ENCODE results near the gene TXNRD1. TPM values are rescaled to one million over a fixed set of nuclear protein-coding genes. Genes with fewer than 3 reads are reported as not detected.

The TXNRD1 gene
- total and polyA plus RNA-seq, 4 donors = 23.6 to 70.8 (median 55.7) TPM

DNA sequence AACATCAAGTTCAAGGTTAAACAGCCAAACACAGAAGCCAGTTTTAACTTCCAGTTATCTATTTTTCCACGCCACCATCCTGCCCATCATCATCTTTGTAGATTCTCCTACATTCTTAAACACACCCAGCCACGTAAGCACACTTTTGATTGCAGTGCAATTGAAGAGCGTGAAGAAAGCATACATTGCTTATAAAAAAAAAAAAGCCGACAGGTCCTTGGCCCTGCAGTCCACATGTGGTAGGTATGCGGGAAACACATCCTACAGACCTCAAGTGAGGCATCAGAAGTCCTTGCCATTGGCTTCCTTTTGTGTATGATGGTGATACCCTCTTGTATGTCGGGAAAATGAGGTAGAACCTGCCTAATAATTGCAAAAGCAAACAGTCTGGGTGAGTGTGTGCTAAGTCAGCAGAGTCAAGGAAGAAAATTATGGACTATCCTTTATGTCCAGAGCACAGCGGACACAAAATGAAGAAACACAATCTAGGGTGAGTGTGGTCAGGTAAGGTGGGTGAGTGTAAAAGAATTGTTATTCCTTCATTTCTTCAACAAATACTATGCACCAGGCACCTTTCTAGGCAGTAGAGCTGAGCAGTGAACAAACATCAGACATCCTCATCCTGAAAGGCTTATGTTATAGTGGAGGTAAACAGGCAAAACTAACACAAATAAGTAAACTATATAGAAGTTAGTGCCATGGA lies 139.4 kb downstream of the TXNRD1 start:
- Histone ChIP-seq H3K4me1 (ENCODE audit: control insufficient read depth in 4 of 4, insufficient read depth in 4 of 4, low read length in 3 of 4) (no peaks in the 10 kb centered on the region), H3K4me3 (ENCODE audit: low read depth in 1 of 3, low read length in 3 of 3) (no peak overlapping the region), H3K9me3 (ENCODE audit: control insufficient read depth in 4 of 4, low read length in 3 of 4) (no peaks in the 10 kb centered on the region), H3K9ac (ENCODE audit: low read depth in 1 of 2, low read length in 2 of 2) (no peak overlapping the region), H3K36me3 (ENCODE audit: control insufficient read depth in 4 of 4, insufficient read depth in 3 of 4, low read depth in 1 of 4, low read length in 3 of 4) (peaks cover 0 to 16% (median 12%) of the 10 kb centered on the region in 4 donors), H3K27me3 (ENCODE audit: control insufficient read depth in 4 of 4, insufficient read depth in 4 of 4, low read length in 3 of 4) (no peaks in the 10 kb centered on the region), H3K27ac (ENCODE audit: low read depth in 1 of 2, low read length in 2 of 2) (no peak overlapping the region)
- TF ChIP-seq TAF1 (conservative IDR thresholded peaks at IDR 0.05) (no peak), FOXA1 (IDR thresholded peaks at IDR 0.05) (no peak), RXRA (IDR thresholded peaks at IDR 0.05) (no peak), HNF4G (IDR thresholded peaks at IDR 0.05) (no peak)
- TF ChIP-seq, protein P1, sequence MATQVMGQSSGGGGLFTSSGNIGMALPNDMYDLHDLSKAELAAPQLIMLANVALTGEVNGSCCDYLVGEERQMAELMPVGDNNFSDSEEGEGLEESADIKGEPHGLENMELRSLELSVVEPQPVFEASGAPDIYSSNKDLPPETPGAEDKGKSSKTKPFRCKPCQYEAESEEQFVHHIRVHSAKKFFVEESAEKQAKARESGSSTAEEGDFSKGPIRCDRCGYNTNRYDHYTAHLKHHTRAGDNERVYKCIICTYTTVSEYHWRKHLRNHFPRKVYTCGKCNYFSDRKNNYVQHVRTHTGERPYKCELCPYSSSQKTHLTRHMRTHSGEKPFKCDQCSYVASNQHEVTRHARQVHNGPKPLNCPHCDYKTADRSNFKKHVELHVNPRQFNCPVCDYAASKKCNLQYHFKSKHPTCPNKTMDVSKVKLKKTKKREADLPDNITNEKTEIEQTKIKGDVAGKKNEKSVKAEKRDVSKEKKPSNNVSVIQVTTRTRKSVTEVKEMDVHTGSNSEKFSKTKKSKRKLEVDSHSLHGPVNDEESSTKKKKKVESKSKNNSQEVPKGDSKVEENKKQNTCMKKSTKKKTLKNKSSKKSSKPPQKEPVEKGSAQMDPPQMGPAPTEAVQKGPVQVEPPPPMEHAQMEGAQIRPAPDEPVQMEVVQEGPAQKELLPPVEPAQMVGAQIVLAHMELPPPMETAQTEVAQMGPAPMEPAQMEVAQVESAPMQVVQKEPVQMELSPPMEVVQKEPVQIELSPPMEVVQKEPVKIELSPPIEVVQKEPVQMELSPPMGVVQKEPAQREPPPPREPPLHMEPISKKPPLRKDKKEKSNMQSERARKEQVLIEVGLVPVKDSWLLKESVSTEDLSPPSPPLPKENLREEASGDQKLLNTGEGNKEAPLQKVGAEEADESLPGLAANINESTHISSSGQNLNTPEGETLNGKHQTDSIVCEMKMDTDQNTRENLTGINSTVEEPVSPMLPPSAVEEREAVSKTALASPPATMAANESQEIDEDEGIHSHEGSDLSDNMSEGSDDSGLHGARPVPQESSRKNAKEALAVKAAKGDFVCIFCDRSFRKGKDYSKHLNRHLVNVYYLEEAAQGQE (IDR thresholded peaks at IDR 0.05) = no peak
- 93% methylated on average over 7 of the region's 7 CpGs for WGBS
- DNase-seq (ENCODE audit: low spot score) = no peak

GRCh38 chr12:104355630-104356029 lies 140.1 kb downstream of the TXNRD1 start:
- TF ChIP-seq RAD21 (IDR thresholded peaks at IDR 0.05) (no peak), SP1 (IDR thresholded peaks at IDR 0.05) (no peak), JUND (IDR thresholded peaks at IDR 0.05) (no peak), GABPA (IDR thresholded peaks at IDR 0.05 in 1 of 2, conservative IDR thresholded peaks at IDR 0.05 in 1 of 2) (no peak), FOXA1 (IDR thresholded peaks at IDR 0.05) (no peak), HNF4A (conservative IDR thresholded peaks at IDR 0.05) (no peak), EGR1 (IDR thresholded peaks at IDR 0.05; ENCODE audit: low read depth in 2 of 2) (no peak), HNF4G (IDR thresholded peaks at IDR 0.05) (no peak), FOXA2 (IDR thresholded peaks at IDR 0.05) (no peak), ZBTB33 (IDR thresholded peaks at IDR 0.05) (no peak)
- TF ChIP-seq, protein P2, sequence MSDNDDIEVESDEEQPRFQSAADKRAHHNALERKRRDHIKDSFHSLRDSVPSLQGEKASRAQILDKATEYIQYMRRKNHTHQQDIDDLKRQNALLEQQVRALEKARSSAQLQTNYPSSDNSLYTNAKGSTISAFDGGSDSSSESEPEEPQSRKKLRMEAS (IDR thresholded peaks at IDR 0.05) = no peak
- TF ChIP-seq, protein P1 (IDR thresholded peaks at IDR 0.05) = no peak
- TF ChIP-seq, protein P3, sequence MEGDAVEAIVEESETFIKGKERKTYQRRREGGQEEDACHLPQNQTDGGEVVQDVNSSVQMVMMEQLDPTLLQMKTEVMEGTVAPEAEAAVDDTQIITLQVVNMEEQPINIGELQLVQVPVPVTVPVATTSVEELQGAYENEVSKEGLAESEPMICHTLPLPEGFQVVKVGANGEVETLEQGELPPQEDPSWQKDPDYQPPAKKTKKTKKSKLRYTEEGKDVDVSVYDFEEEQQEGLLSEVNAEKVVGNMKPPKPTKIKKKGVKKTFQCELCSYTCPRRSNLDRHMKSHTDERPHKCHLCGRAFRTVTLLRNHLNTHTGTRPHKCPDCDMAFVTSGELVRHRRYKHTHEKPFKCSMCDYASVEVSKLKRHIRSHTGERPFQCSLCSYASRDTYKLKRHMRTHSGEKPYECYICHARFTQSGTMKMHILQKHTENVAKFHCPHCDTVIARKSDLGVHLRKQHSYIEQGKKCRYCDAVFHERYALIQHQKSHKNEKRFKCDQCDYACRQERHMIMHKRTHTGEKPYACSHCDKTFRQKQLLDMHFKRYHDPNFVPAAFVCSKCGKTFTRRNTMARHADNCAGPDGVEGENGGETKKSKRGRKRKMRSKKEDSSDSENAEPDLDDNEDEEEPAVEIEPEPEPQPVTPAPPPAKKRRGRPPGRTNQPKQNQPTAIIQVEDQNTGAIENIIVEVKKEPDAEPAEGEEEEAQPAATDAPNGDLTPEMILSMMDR (IDR thresholded peaks at IDR 0.05; ENCODE audit: low read depth, low read length, missing input control) = no peak
- TF ChIP-seq, protein P4, sequence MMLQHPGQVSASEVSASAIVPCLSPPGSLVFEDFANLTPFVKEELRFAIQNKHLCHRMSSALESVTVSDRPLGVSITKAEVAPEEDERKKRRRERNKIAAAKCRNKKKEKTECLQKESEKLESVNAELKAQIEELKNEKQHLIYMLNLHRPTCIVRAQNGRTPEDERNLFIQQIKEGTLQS (IDR thresholded peaks at IDR 0.05) = no peak
- DNase-seq (ENCODE audit: low spot score) = no peak
- H3K4me3 ChIP-seq (ENCODE audit: low read depth in 1 of 3, low read length in 3 of 3) = no peak overlapping the region
- no peak overlapping the region for H3K27ac ChIP-seq (ENCODE audit: low read depth in 1 of 2, low read length in 2 of 2)
- H3K27me3 ChIP-seq (ENCODE audit: control insufficient read depth in 4 of 4, insufficient read depth in 4 of 4, low read length in 3 of 4) = no peaks in the 10 kb centered on the region
- peaks cover 0 to 2% (median 0%) of the 10 kb centered on the region in 4 donors for H3K9me3 ChIP-seq (ENCODE audit: control insufficient read depth in 4 of 4, low read length in 3 of 4)
- H3K9ac ChIP-seq (ENCODE audit: low read depth in 1 of 2, low read length in 2 of 2) = no peak overlapping the region
- peaks cover 0 to 11% (median 8%) of the 10 kb centered on the region in 4 donors for H3K36me3 ChIP-seq (ENCODE audit: control insufficient read depth in 4 of 4, insufficient read depth in 3 of 4, low read depth in 1 of 4, low read length in 3 of 4)
- 81% methylated on average over 3 of the region's 3 CpGs for WGBS
- no peaks in the 10 kb centered on the region for H3K4me1 ChIP-seq (ENCODE audit: control insufficient read depth in 4 of 4, insufficient read depth in 4 of 4, low read length in 3 of 4)
